Stimulated activated CD4-positive, alpha-beta T cell treated with anti-CD3 and anti-CD28 coated beads, Interleukin-2, amount 100 ng/mL, for 4 hours (primary cell): Measurements from ENCODE around the gene COA6.

ENCODE experiments used
- DNase-seq: peaks from one replicate; pipeline ENCODE4 v3.0.0-alpha.2; 2020; ENCODE audit warnings: low read depth

COA6 gene

GRCh38 chr1:234412830-234413229, 39.6 kb downstream of the COA6 start:
- DNase-seq: no peak

- DNase-seq: no peak
These were observed 40.2 kb downstream of the COA6 start for GRCh38 chr1:234413485-234413884.

GRCh38 chr1:234413990-234414389, 40.7 kb downstream of the COA6 start:
- DNase-seq: no peak

- DNase-seq: no peak
These were observed 54.8 kb downstream of the COA6 start for GRCh38 chr1:234427950-234428646.

GRCh38 chr1:234429434-234429806, 56.2 kb downstream of the COA6 start:
- DNase-seq: no peak

- DNase-seq: no peak
These were observed 57.4 kb downstream of the COA6 start for GRCh38 chr1:234430691-234431090.

GRCh38 chr1:234431255-234431654, 58.0 kb downstream of the COA6 start:
- no peak for DNase-seq

- no peak for DNase-seq
These were observed 60.5 kb downstream of the COA6 start for GRCh38 chr1:234433563-234434285.
